K562 (cell line): ENCODE results near the gene PRKCQ. TPM values are rescaled to one million over a fixed set of nuclear protein-coding genes. Genes with fewer than 3 reads are reported as not detected.

Experiments
- ATAC-seq: fragments of 200-7000 bp; cut with Tn5 transposase; 3 replicates; pipeline ENCODE4 v1.9.1; 2020; ENCODE audit warnings: moderate library complexity
- BruUV-seq: library from RNA; stranded (reverse); fragments of 400-500 nt; replicated peaks from 2 replicates; lab custom pipeline; 2021; lab: Mats Ljungman, UMichigan
- CTCF ChIA-PET: fragments of 300-600 bp; formaldehyde crosslinking; extraction: SDS; loops from one replicate; lab custom pipeline; 2021; ENCODE audit warnings: low intra/inter-chr PET ratio; lab: Yijun Ruan, JAX
- POLR2A ChIA-PET: fragments of 300-600, 350-650 bp; sonication (Branson Sonifier 250); formaldehyde crosslinking; extraction: SDS; loops from one replicate; lab custom pipeline; 2021; ENCODE audit warnings: antibody characterized with exemption, inconsistent platforms; lab: Yijun Ruan, JAX
- DNase-seq, 4 experiments: peaks; one replicate each; pipeline versions ENCODE4 v3.0.0 to v3.0.0-alpha.2; 2011 to 2018; ENCODE audit warnings: low spot score in 3 of 4, mixed read lengths in 3 of 4; ENCODE audit errors: extremely low read depth in 1 of 4
- FAIRE-seq: peaks from 2 replicates; lab custom pipeline; 2011; peaks lifted over from hg19 to GRCh38; lab: Jason Lieb, UNC
- H2AFZ ChIP-seq: 2 replicates; pipeline ENCODE4 v1.6.0; 2011; ENCODE audit warnings: low read depth, low read length, control low read depth, inconsistent platforms
- H3K27ac ChIP-seq: fragments of 200-600 bp; 3 replicates; pipeline ENCODE4 v1.8.0; 2011; ENCODE audit warnings: low read depth, mild to moderate bottlenecking, control low read depth, inconsistent platforms, low read length, moderate library complexity, mixed read lengths; ENCODE audit errors: extremely low read depth
- H3K27me3 ChIP-seq, 2 experiments: fragments of 300-600 bp in 1 of 2; 2 replicates in 1 of 2; 3 replicates in 1 of 2; pipeline versions ENCODE4 v1.6.0 to v1.8.0; 2011; ENCODE audit warnings: inconsistent platforms in 2 of 2, low read length in 2 of 2, mild to moderate bottlenecking in 1 of 2, mixed read lengths in 1 of 2, moderate library complexity in 1 of 2; ENCODE audit not compliant: control insufficient read depth in 2 of 2, insufficient read depth in 2 of 2
- H3K36me3 ChIP-seq: fragments of 300-600 bp; 3 replicates; pipeline ENCODE4 v1.8.0; 2011; ENCODE audit warnings: mild to moderate bottlenecking, low read length, inconsistent platforms; ENCODE audit not compliant: control insufficient read depth, insufficient read depth
- H3K4me1 ChIP-seq, 2 experiments: fragments of 200-600 bp in 1 of 2; replicated peaks in 1 of 2; 2 replicates in 1 of 2; 3 replicates in 1 of 2; pipeline versions ENCODE4 v1.5.1 to v1.8.0; 2011; ENCODE audit warnings: inconsistent platforms in 2 of 2, low read length in 2 of 2, mild to moderate bottlenecking in 1 of 2, mixed read lengths in 1 of 2, moderate library complexity in 1 of 2; ENCODE audit not compliant: control insufficient read depth in 2 of 2, insufficient read depth in 2 of 2
- H3K4me2 ChIP-seq: 2 replicates; pipeline ENCODE4 v1.6.1; 2011; ENCODE audit warnings: low read length, control low read depth, inconsistent platforms, mixed read lengths; ENCODE audit not compliant: insufficient read depth
- H3K4me3 ChIP-seq: fragments of 200-600 bp; sonication (generic), shearing (Covaris generic); 2 replicates; pipeline ENCODE4 v1.5.1; 2016; ENCODE audit warnings: control low read depth, inconsistent platforms
- H3K79me2 ChIP-seq: fragments of 200-600 bp; 3 replicates; pipeline ENCODE4 v1.8.0; 2011; ENCODE audit warnings: low read length, inconsistent platforms; ENCODE audit not compliant: control insufficient read depth, insufficient read depth
- H3K9ac ChIP-seq, 2 experiments: 2 replicates each; pipeline versions ENCODE4 v1.6.0 to v1.6.1; 2011; ENCODE audit warnings: low read depth in 2 of 2, low read length in 2 of 2, control low read depth in 1 of 2, inconsistent platforms in 1 of 2, mild to moderate bottlenecking in 1 of 2, mixed read lengths in 1 of 2; ENCODE audit not compliant: insufficient read depth in 1 of 2
- H3K9me1 ChIP-seq: one replicate; pipeline ENCODE4 v1.6.0; 2011; ENCODE audit warnings: inconsistent platforms, mild to moderate bottlenecking, low read length, moderate library complexity; ENCODE audit not compliant: control insufficient read depth, insufficient read depth
- H3K9me3 ChIP-seq: replicated peaks from 2 replicates; pipeline ENCODE4 v1.5.1; 2011; ENCODE audit warnings: low read depth, low read length, inconsistent platforms; ENCODE audit not compliant: control insufficient read depth, insufficient read depth
- H4K20me1 ChIP-seq: replicated peaks from 2 replicates; pipeline ENCODE4 v1.6.1; 2011; ENCODE audit warnings: low read length, inconsistent platforms, mixed read lengths; ENCODE audit not compliant: control insufficient read depth, insufficient read depth
- ATF4 ChIP-seq: fragments of 450-650 bp; formaldehyde crosslinking; IDR thresholded peaks from 2 replicates; pipeline ENCODE4 v1.4.0; 2022; ENCODE audit warnings: mild to moderate bottlenecking, moderate library complexity
- CBFA2T2 ChIP-seq: fragments of 450-650 bp; conservative IDR thresholded peaks from 2 replicates; pipeline ENCODE4 v1.6.1; 2017; ENCODE audit warnings: mild to moderate bottlenecking
- SAP30 ChIP-seq: fragments of 200-600 bp; sonication (generic); IDR thresholded peaks from 2 replicates; pipeline ENCODE4 v1.6.1; 2012; ENCODE audit warnings: borderline replicate concordance, low read depth, mild to moderate bottlenecking, moderate library complexity, low read length, control low read depth, inconsistent platforms; ENCODE audit not compliant: insufficient read depth, poor library complexity, severe bottlenecking
- USF1 ChIP-seq: sonication (generic); formaldehyde crosslinking; IDR thresholded peaks from 2 replicates; pipeline ENCODE4 v1.9.0; 2022; ENCODE audit warnings: mild to moderate bottlenecking, missing genetic modification reagents
- ZSCAN29 ChIP-seq: fragments of 450-650 bp; IDR thresholded peaks from 2 replicates; pipeline ENCODE4 v1.6.1; 2017
- ZSCAN32 ChIP-seq: fragments of 450-650 bp; formaldehyde crosslinking; IDR thresholded peaks from 2 replicates; pipeline ENCODE4 v1.4.0; 2020; ENCODE audit warnings: mild to moderate bottlenecking, moderate library complexity
- WGBS: fragments of 100-300 bp; shearing (Covaris generic); methylation state at CpG from one replicate; pipeline ENCODE4 v1.1.6; 2016; ENCODE audit warnings: low coverage, mixed read lengths; ENCODE audit not compliant: insufficient coverage; ENCODE audit errors: missing lambda C conversion rate; 5-methylcytosine and 5-hydroxymethylcytosine counted together
- in situ Hi-C: fragments of 300-500 bp; cut with MboI; formaldehyde crosslinking; loops from 4 replicates; pipeline ENCODE4 v1.15.0; 2018; ENCODE audit warnings: inconsistent platforms, mixed read lengths
- intact Hi-C: fragments of 100-400 bp; cut with micrococcal nuclease; formaldehyde crosslinking; loops from 2 replicates; pipeline ENCODE4 v1.14.2; 2022
- polyA plus RNA-seq, 8 experiments: library from polyadenylated mRNA; depleted of rRNA in 4 of 8; stranded (reverse) in 5 of 8; unstranded in 3 of 8; fragments of >200 nt; fragmentation: Nextera tagmentation in 2 of 8; fragmentation: Illumina TruSeq in 1 of 8; extraction: Ambion mirVana in 2 of 8; extraction: Trizol in 1 of 8; gene quantifications; 2 replicates each; pipeline versions ENCODE4 v1.2.1 to v1.2.3, GENCODE V29; 2011 to 2014; ENCODE audit warnings: inconsistent platforms in 1 of 8, missing spikeins in 1 of 8
- total RNA-seq, 7 experiments: library from RNA; depleted of rRNA in 6 of 7; stranded (reverse); fragments of >200 nt in 6 of 7; fragmentation: Illumina TruSeq in 2 of 7; extraction: Trizol in 2 of 7; gene quantifications; 2 replicates each; pipeline versions ENCODE4 v1.2.1 to v1.2.3, GENCODE V29; 2011 to 2021; ENCODE audit warnings: low replicate concordance in 1 of 7

The PRKCQ gene
- total and polyA plus RNA-seq, 9 of the 15 experiments (the other 6 are each of a cell fraction or from before 2014, with no cell fraction given), result 4.4 to 23.3 (median 14.6) TPM

- Histone ChIP-seq H3K27ac (no peak overlapping the region), H3K9ac (no peak overlapping the region), H3K79me2 (no peaks in the 10 kb centered on the region), H3K27me3 (no peaks in the 10 kb centered on the region), H3K4me2 (no peak overlapping the region), H3K4me1 (no peaks in the 10 kb centered on the region), H3K9me1 (no peaks in the 10 kb centered on the region), H2AFZ (no peak overlapping the region), H3K36me3 (peaks cover 11% of the 10 kb centered on the region), H3K4me3 (no peak overlapping the region), H3K9me3 (no peaks in the 10 kb centered on the region), H4K20me1 (no peaks in the 10 kb centered on the region)
- in situ Hi-C loops, result no loop called here
- POLR2A ChIA-PET, result interaction anchor here (1.3 kb wide), 1 partner anchor 10 kb away, joined by 5 read pairs; no protein-coding TSS in a partner anchor
- BruUV-seq, result no TSS peak
- DNase-seq (no peak), FAIRE-seq (peak; percentile 23), ATAC-seq (no peak)
- no peak for TF ChIP-seq ZSCAN32 (CRISPR knock-in tag)
- TF ChIP-seq CBFA2T2, result no peak
- TF ChIP-seq ATF4 (CRISPR knock-in tag), result no peak
- TF ChIP-seq SAP30, result no peak
- TF ChIP-seq ZSCAN29, result no peak
- no peak for TF ChIP-seq USF1 (CRISPR knock-in tag)
- 81% methylated on average over 5 of the region's 5 CpGs for WGBS
- intact Hi-C loops, result no loop called here
- CTCF ChIA-PET, result no interaction called here
Measured at GRCh38 chr10:6458814-6459213, 121.3 kb downstream of the PRKCQ start.
